Lower lobe of right lung (tissue), 2 donors: Measurements from ENCODE around the gene RASSF5. TPM values are rescaled to one million over a fixed set of nuclear protein-coding genes. Genes with fewer than 3 reads are reported as not detected.

Experiments used
- ATAC-seq, 2 donors: fragments of 200-7000 bp; cut with Tn5 transposase; one replicate each; pipeline ENCODE4 v1.9.1; 2020 to 2022; ENCODE audit warnings: mild to moderate bottlenecking in 2 of 2, moderate library complexity in 2 of 2
- DNase-seq: peaks from one replicate; pipeline ENCODE4 v3.0.0-alpha.2; 2020
- H3K27ac ChIP-seq: fragments of 200-600 bp; one replicate; pipeline ENCODE4 v1.8.0; 2022
- H3K27me3 ChIP-seq: fragments of 200-600 bp; one replicate; pipeline ENCODE4 v1.8.0; 2022; ENCODE audit warnings: low read depth
- H3K36me3 ChIP-seq: fragments of 200-600 bp; one replicate; pipeline ENCODE4 v1.8.0; 2022; ENCODE audit warnings: mild to moderate bottlenecking
- H3K4me1 ChIP-seq: fragments of 200-600 bp; one replicate; pipeline ENCODE4 v1.8.0; 2022
- H3K4me3 ChIP-seq: fragments of 200-600 bp; one replicate; pipeline ENCODE4 v1.8.0; 2022; ENCODE audit warnings: mild to moderate bottlenecking
- H3K9me3 ChIP-seq: fragments of 200-600 bp; one replicate; pipeline ENCODE4 v1.8.0; 2022
- CTCF ChIP-seq: fragments of 200-600 bp; IDR thresholded peaks from one replicate; pipeline ENCODE4 v1.8.0; 2022; ENCODE audit warnings: antibody characterized with exemption, mild to moderate bottlenecking
- intact Hi-C: fragments of 100-400 bp; cut with DNase I; formaldehyde crosslinking; loops from one replicate; pipeline ENCODE4 v1.11.0; 2022
- long read RNA-seq: library from polyadenylated mRNA; unstranded; transcript quantifications from one replicate; pipeline ENCODE4 v2.0.0, GENCODE V29; 2021
- total RNA-seq: library from RNA; stranded (reverse); fragmentation: NEBNext Ultra II Directional; extraction: Animal tissue kit (Norgen Biotek cat#: 25700); gene quantifications from one replicate; pipeline ENCODE4 v1.2.1, GENCODE V29; 2021
- donor health status: DM: no; HTN: yes; CAD: no; lungs with severe emphysema.

Gene RASSF5
- total RNA-seq = 48.2 TPM
- long read RNA-seq, transcript RASSF5-201 (5 exons, 3,496 nt) = major isoform, 50 of 83 reads
- long read RNA-seq, transcript RASSF5-202 (6 exons, 2,064 nt) = minor isoform, 9 of 83 reads
- long read RNA-seq, partial matches to known transcripts = 4 of 83 reads
- long read RNA-seq, other reads (novel, unspliced or antisense) = 19 of 83 reads

GRCh38 chr1:206507284-206508129, at the start of gene RASSF5:
Gene RASSF5 (plus strand): TSS chr1:206507531. CDS start chr1:206507603, 72 bp downstream.
- Histone ChIP-seq H3K27ac (peak within 1 kb of the TSS; percentile 71), H3K4me1 (peaks cover 82% of the 10 kb centered on the region), H3K9me3 (no peaks in the 10 kb centered on the region), H3K27me3 (peaks cover 4% of the 10 kb centered on the region), H3K4me3 (peak within 1 kb of the TSS; percentile 77), H3K36me3 (no peaks in the 10 kb centered on the region)
- ATAC-seq (peak; percentile 92 to 93), DNase-seq (peak; percentile 92)
- no peak for TF ChIP-seq CTCF
- intact Hi-C loops = no loop called here

GRCh38 chr1:206459703-206460102, 47.6 kb upstream of the RASSF5 start:
- intact Hi-C loops = no loop called here
- no peak overlapping the region for H3K4me3 ChIP-seq
- DNase-seq (no peak), ATAC-seq (no peak)
- H3K27ac ChIP-seq = no peak overlapping the region
- H3K36me3 ChIP-seq = peaks cover 39% of the 10 kb centered on the region
- H3K27me3 ChIP-seq = no peaks in the 10 kb centered on the region
- H3K4me1 ChIP-seq = peaks cover 15% of the 10 kb centered on the region
- H3K9me3 ChIP-seq = no peaks in the 10 kb centered on the region
- no peak for TF ChIP-seq CTCF

GRCh38 chr1:206460836-206461426, 46.4 kb upstream of the RASSF5 start:
- DNase-seq (no peak), ATAC-seq (no peak)
- no peak overlapping the region for H3K27ac ChIP-seq

GRCh38 chr1:206461602-206462455, 45.5 kb upstream of the RASSF5 start:
- peak; percentile 74 for TF ChIP-seq CTCF

More at GRCh38 chr1:206460836-206461426, 46.4 kb upstream of the RASSF5 start:
- H3K4me3 ChIP-seq = no peak overlapping the region
- no peak for TF ChIP-seq CTCF
- H3K36me3 ChIP-seq = peaks cover 26% of the 10 kb centered on the region
- no peaks in the 10 kb centered on the region for H3K9me3 ChIP-seq
- no peaks in the 10 kb centered on the region for H3K27me3 ChIP-seq
- intact Hi-C loops = no loop called here
- H3K4me1 ChIP-seq = peaks cover 15% of the 10 kb centered on the region

GRCh38 chr1:206463137-206463536, 44.2 kb upstream of the RASSF5 start:
- H3K27ac ChIP-seq = no peak overlapping the region
- intact Hi-C loops = no loop called here
- no peaks in the 10 kb centered on the region for H3K27me3 ChIP-seq
- H3K9me3 ChIP-seq = no peaks in the 10 kb centered on the region
- no peak overlapping the region for H3K4me3 ChIP-seq
- no peak for TF ChIP-seq CTCF
- DNase-seq = no peak
- peaks cover 10% of the 10 kb centered on the region for H3K4me1 ChIP-seq
- H3K36me3 ChIP-seq = peaks cover 22% of the 10 kb centered on the region
- ATAC-seq = no peak

More at GRCh38 chr1:206461602-206462455, 45.5 kb upstream of the RASSF5 start:
- H3K36me3 ChIP-seq = peaks cover 24% of the 10 kb centered on the region
- intact Hi-C loops = no loop called here
- no peak overlapping the region for H3K27ac ChIP-seq
- no peak for DNase-seq
- no peak overlapping the region for H3K4me3 ChIP-seq
- no peaks in the 10 kb centered on the region for H3K9me3 ChIP-seq
- ATAC-seq = peak; percentile 77 to 81
- H3K27me3 ChIP-seq = no peaks in the 10 kb centered on the region
- peaks cover 13% of the 10 kb centered on the region for H3K4me1 ChIP-seq
